Ovary (tissue), 10 donors: Measurements from ENCODE around the gene TCIRG1. TPM values are rescaled to one million over a fixed set of nuclear protein-coding genes. Genes with fewer than 3 reads are reported as not detected.
"Not testable (repeated sequence)": the region's sequence is repeated elsewhere in the genome, so short reads cannot be mapped to it uniquely, and the experiment has no call there.

Experiments used
- DNase-seq, 5 donors: peaks; one replicate each; pipeline ENCODE4 v3.0.0-alpha.2; 2019 to 2020
- H3K27ac ChIP-seq, 2 donors: fragments of 200-600 bp; one replicate each; pipeline versions ENCODE4 v1.5.1 to v1.8.0; 2019 to 2022
- H3K27me3 ChIP-seq: fragments of 200-600 bp; one replicate; pipeline ENCODE4 v1.8.0; 2022
- H3K36me3 ChIP-seq: fragments of 200-600 bp; sonication (generic); one replicate; pipeline ENCODE4 v1.5.1; 2019
- H3K4me1 ChIP-seq: one replicate; pipeline ENCODE4 v1.8.1; 2013; ENCODE audit warnings: mild to moderate bottlenecking, moderate library complexity; ENCODE audit not compliant: insufficient read depth
- H3K4me3 ChIP-seq: fragments of 200-600 bp; sonication (generic); one replicate; pipeline ENCODE4 v1.5.1; 2017
- H3K9me3 ChIP-seq, 2 donors: fragments of 200-600 bp in 1 of 2; sonication (generic) in 1 of 2; one replicate each; pipeline versions ENCODE4 v1.5.1 to v1.8.1; 2013 to 2019; ENCODE audit warnings: mild to moderate bottlenecking in 1 of 2, moderate library complexity in 1 of 2
- CTCF ChIP-seq, 3 donors: fragments of 450-650 bp in 2 of 3; fragments of 200-600 bp in 1 of 3; IDR thresholded peaks; one replicate each; pipeline versions ENCODE4 v1.5.1 to v1.8.0; 2016 to 2022; ENCODE audit warnings: antibody characterized with exemption in 3 of 3, mild to moderate bottlenecking in 1 of 3
- EP300 ChIP-seq: sonication (generic); formaldehyde crosslinking; IDR thresholded peaks from one replicate; pipeline ENCODE4 v1.6.1; 2017; ENCODE audit warnings: antibody characterized with exemption
- POLR2A ChIP-seq: fragments of 450-650 bp; IDR thresholded peaks from one replicate; pipeline ENCODE4 v1.6.1; 2017; ENCODE audit warnings: antibody characterized with exemption, mild to moderate bottlenecking, moderate library complexity
- WGBS, 3 donors: extraction: QIAGEN DNeasy Blood & Tissue Kit in 1 of 3; methylation state at CpG; one replicate each; pipeline versions ENCODE4 v1.1.5 to v1.1.7; 2013 to 2017; 5-methylcytosine and 5-hydroxymethylcytosine counted together
- intact Hi-C, 4 donors: fragments of 100-400 bp; cut with DNase I; formaldehyde crosslinking; loops; one replicate each; pipeline versions ENCODE4 v1.11.0 to v1.15.1; 2022 to 2023
- long read RNA-seq, 3 donors: library from polyadenylated mRNA in 2 of 3; unstranded in 2 of 3; transcript quantifications; one replicate each; pipeline ENCODE4 v2.0.0 and lab custom pipeline, GENCODE V29; 2021 to 2026
- polyA plus RNA-seq, 2 donors: library from polyadenylated mRNA; stranded (reverse); fragments of 200-250 nt in 1 of 2; fragments of 350-450 nt in 1 of 2; fragmentation: Illumina TruSeq in 1 of 2; extraction: RNeasy Lipid Tissue Mini Kit (QIAGEN cat#74804) in 1 of 2; gene quantifications; one replicate each; pipeline ENCODE4 v1.2.3, GENCODE V29; 2013 to 2014
- total RNA-seq, 7 donors: library from RNA; depleted of rRNA in 2 of 7; stranded (reverse); fragments of >200 nt in 2 of 7; fragmentation: NEBNext Ultra II Directional in 3 of 7; extraction: Animal tissue kit (Norgen Biotek cat#: 25700) in 3 of 7; gene quantifications; one replicate each; pipeline versions ENCODE4 v1.1.0 to v1.2.4, GENCODE V29; 2016 to 2023
- donor health status: DM: no; HTN: no; CAD: no; lungs with moderate emphysema.
- donor health status: DM: no; HTN: no; CAD: no.
- donor health status: Bipolar disorder and iron deficiency.
- donor health status: DM: yes; HTN: yes; CAD: no.
- donor health status: DM: no; HTN: no; CAD: no.
- donor health status: DM: yes; HTN: yes; CAD: no.

The TCIRG1 gene, protein sequence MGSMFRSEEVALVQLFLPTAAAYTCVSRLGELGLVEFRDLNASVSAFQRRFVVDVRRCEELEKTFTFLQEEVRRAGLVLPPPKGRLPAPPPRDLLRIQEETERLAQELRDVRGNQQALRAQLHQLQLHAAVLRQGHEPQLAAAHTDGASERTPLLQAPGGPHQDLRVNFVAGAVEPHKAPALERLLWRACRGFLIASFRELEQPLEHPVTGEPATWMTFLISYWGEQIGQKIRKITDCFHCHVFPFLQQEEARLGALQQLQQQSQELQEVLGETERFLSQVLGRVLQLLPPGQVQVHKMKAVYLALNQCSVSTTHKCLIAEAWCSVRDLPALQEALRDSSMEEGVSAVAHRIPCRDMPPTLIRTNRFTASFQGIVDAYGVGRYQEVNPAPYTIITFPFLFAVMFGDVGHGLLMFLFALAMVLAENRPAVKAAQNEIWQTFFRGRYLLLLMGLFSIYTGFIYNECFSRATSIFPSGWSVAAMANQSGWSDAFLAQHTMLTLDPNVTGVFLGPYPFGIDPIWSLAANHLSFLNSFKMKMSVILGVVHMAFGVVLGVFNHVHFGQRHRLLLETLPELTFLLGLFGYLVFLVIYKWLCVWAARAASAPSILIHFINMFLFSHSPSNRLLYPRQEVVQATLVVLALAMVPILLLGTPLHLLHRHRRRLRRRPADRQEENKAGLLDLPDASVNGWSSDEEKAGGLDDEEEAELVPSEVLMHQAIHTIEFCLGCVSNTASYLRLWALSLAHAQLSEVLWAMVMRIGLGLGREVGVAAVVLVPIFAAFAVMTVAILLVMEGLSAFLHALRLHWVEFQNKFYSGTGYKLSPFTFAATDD
- total RNA-seq (100 to 1,000 TPM in 2 of 7 donors, 10 to 100 TPM in 5; 55.8 to 109 (median 78.6) TPM), polyA plus RNA-seq (10 to 100 TPM in 1 of 2 donors, 1 to 10 TPM in 1; 2.2 to 77.4 TPM)
- long read RNA-seq, donor 1, transcript TCIRG1-213 (15 exons, 2,457 nt), result minor isoform, 21 of 249 reads
- long read RNA-seq, donor 1, transcript TCIRG1-201 (20 exons, 2,677 nt), result major isoform, 51 of 249 reads
- long read RNA-seq, donor 1, partial matches to known transcripts, result 74 of 249 reads
- long read RNA-seq, donor 1, other reads (novel, unspliced or antisense), result 100 of 249 reads
- long read RNA-seq, donor 2, result 0 reads
- long read RNA-seq, donor 3, transcript TCIRG1-201 (20 exons, 2,677 nt), result major isoform, 27 of 200 reads
- long read RNA-seq, donor 3, transcript TCIRG1-213 (15 exons, 2,457 nt), result minor isoform, 13 of 200 reads
- long read RNA-seq, donor 3, partial matches to known transcripts, result 56 of 200 reads
- long read RNA-seq, donor 3, other reads (novel, unspliced or antisense), result 103 of 200 reads

- TF ChIP-seq POLR2A (peak; percentile 90), CTCF (IDR thresholded peaks at IDR 0.05) (peak in 1 of 3 donors; percentile 58), EP300 (no peak)
- peak; percentile 88 to 91 (median 89) for DNase-seq
- no peaks in the 10 kb centered on the region for H3K9me3 ChIP-seq
- peaks cover 14% of the 10 kb centered on the region for H3K4me1 ChIP-seq
- WGBS, 3 donors, result 3 to 6% (median 4%) methylated on average over 26 to 51 of the region's 51 CpGs
- no peaks in the 10 kb centered on the region for H3K36me3 ChIP-seq
- intact Hi-C loops, result loop anchor here in 3 of 4 donors (5.0 to 10.0 kb wide), 3 partner anchors 78 to 166 kb away; partner anchors contain the start of gene CHKA (in 1 of the 3)
- peak within 1 kb of the TSS; percentile 72 for H3K4me3 ChIP-seq
- H3K27ac ChIP-seq, result peak within 1 kb of the TSS; percentile 70 to 84
- H3K27me3 ChIP-seq, result no peaks in the 10 kb centered on the region
These were observed at the start of gene TCIRG1 for GRCh38 chr11:68038718-68039525. TCIRG1 (plus strand) TSS chr11:68039025; CDS start chr11:68041272, 2,247 bp downstream.

DNA sequence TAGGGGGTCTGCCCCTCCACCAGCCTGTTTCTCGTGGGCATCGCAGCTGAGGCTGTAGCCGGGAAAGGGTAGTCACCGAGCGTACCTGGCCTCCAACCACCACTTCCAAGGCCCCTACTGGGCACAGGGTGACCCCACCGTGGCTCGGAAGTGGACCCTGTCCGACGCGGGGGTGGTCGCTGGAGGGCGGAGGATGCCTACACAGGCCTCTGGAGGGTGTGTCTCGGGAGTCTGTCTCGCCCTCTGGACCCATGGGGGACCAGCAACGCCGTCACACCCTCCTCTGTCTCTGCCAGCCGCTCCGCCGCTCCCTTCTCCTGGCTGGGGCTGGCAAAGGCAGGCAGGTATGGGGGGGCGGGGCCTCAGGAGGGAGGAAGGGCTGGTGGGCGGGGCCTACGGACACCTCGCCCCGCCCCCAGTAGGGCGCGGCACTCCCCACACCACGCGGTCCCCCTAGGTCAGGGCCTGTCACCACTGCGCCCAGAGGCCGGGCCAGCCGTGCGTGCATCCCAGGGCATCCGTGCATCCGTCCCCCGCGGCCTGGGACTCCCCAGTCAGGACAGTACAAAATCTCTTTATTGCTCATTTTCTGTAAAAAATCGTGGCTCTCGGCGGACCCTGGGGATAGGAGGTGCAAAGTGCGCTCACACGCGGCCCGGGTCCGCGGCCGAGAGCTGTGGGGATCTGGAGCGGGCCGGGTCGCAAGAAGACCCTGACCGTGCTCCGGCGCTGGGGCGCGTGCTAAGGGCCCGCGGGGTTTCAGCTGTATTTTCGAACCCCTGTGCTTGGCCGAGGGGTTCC, 48.1 kb upstream of the TCIRG1 start:
- H3K4me3 ChIP-seq, H3K36me3 ChIP-seq, H3K27ac ChIP-seq, H3K27me3 ChIP-seq, intact Hi-C loops, H3K4me1 ChIP-seq, H3K9me3 ChIP-seq: not testable (repeated sequence)
- peak in 1 of 5 donors; percentile 41 for DNase-seq
- WGBS, 3 donors, result 5 to 10% (median 9%) methylated on average over 32 to 49 of the region's 58 CpGs

DNA sequence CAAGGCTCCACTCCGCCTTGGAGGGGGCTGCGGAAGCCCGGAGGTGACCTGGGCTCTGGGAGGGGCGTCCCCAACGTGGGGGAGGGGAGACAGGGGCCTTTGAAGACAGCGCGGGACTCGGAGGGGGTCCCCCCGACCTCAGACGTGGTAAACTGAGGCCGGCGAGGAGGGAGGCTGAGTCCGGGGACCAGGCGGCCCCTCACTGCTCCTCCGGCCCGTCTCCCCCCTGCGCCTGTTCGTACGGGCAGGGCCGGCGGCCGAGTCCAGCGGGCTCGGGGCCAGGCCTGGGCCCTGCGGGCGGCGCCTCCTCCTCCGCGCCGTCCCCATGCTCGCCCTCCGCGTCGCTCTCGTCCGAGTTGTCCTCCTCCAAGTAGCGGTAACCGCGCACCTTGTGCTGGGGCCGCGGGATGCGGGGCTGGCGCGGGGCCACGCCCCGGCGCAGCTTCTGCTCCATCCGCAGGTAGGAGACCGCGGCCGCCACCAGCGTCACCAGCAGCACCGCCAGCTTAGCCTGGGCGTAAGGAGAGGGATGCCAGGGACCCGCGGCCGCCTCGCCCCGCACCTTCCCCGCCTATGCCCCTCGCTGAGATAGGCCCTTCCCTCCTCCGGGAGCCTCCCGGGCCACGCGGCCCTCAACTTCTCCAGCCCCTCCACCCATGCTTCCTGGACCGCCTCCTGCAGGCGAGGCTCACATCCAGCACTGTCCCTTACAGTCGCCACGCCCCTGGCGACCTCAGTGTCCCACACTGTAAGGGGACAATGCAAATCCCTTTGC, 47.3 kb upstream of the TCIRG1 start:
- H3K27me3 ChIP-seq, H3K36me3 ChIP-seq, H3K27ac ChIP-seq, H3K4me3 ChIP-seq, intact Hi-C loops, H3K9me3 ChIP-seq, H3K4me1 ChIP-seq: not testable (repeated sequence)
- WGBS, 3 donors, result 7 to 18% (median 15%) methylated on average over 36 to 67 of the region's 70 CpGs
- peak in 1 of 5 donors; percentile 30 for DNase-seq

DNA sequence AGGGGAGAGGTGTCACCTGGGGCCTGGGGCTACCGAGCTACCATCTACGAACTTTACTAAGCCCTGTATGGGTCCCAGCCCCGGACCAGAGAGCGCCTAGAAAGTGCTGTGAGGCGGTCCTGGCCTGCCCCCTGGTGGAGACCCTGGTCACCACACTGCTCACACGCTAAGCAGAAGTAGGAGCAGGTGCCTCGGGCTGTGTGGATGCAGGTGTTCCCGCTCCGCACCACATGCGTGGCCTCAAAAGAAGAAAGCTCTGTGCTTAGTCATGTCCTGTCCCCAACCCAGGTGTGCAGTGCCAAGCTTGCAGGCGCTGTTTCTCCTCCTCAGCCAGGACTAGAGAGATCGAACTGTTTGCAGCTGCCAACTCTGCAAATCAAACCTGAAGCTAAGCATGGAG, 45.0 kb upstream of the TCIRG1 start:
- H3K36me3 ChIP-seq, H3K4me3 ChIP-seq, H3K9me3 ChIP-seq, H3K27ac ChIP-seq, H3K27me3 ChIP-seq, intact Hi-C loops, H3K4me1 ChIP-seq: not testable (repeated sequence)
- DNase-seq, result peak in 1 of 5 donors; percentile 23
- 53 to 54% (median 53%) methylated on average over 8 to 12 of the region's 12 CpGs for WGBS, 3 donors

- H3K4me1 ChIP-seq, H3K4me3 ChIP-seq, H3K36me3 ChIP-seq, H3K27me3 ChIP-seq, H3K27ac ChIP-seq, intact Hi-C loops, H3K9me3 ChIP-seq: not testable (repeated sequence)
- peak in 1 of 5 donors; percentile 25 for DNase-seq
- WGBS, 3 donors, result 90 to 97% (median 91%) methylated on average over 4 to 5 of the region's 5 CpGs
These were observed 44.4 kb upstream of the TCIRG1 start for GRCh38 chr11:67994387-67994786.

GRCh38 chr11:67995129-67995528, 43.7 kb upstream of the TCIRG1 start:
- H3K27ac ChIP-seq, H3K4me3 ChIP-seq, H3K36me3 ChIP-seq, H3K27me3 ChIP-seq, H3K4me1 ChIP-seq, intact Hi-C loops, H3K9me3 ChIP-seq: not testable (repeated sequence)
- WGBS, 3 donors, result 88 to 96% (median 94%) methylated on average over 3 of the region's 3 CpGs
- peak in 2 of 5 donors; percentile 7 to 11 for DNase-seq

DNA sequence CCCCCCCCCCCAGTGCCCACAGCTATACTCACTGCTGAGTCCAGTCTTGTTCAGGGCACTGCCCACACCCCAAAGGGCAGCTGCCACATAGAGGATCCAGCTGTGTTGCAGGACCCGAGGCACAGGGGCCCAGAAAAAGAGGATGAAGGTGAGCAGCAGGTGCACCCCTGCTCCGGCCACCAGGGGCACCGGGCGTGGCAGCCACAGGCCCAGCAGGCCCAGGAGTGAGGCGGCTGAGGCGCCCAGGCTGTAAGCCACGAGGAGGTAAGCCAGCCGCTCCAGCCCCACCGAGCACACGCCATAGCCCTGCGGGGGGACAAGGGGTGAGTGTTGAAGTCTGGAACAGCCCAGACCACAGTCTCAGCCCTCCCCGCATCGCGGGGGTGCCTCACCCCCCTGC, 43.2 kb upstream of the TCIRG1 start:
- H3K4me3 ChIP-seq, H3K4me1 ChIP-seq, H3K27me3 ChIP-seq, H3K9me3 ChIP-seq, intact Hi-C loops, H3K36me3 ChIP-seq, H3K27ac ChIP-seq: not testable (repeated sequence)
- WGBS, 3 donors, result 84 to 90% methylated on average over 14 of the region's 14 CpGs; no CpG with 5 or more reads in 1 of the 3 donors
- peak in 2 of 5 donors; percentile 5 to 17 for DNase-seq
